GM21576 (cell line): ENCODE results near the gene PTN.
"Not testable (repeated sequence)": the region's sequence is repeated elsewhere in the genome, so short reads cannot be mapped to it uniquely, and the experiment has no call there.

Experiments used
- ATAC-seq: cut with Tn5 transposase; IDR thresholded peaks from one replicate; pipeline ENCODE4 v1.9.1; 2021; ENCODE audit warnings: mild to moderate bottlenecking, moderate library complexity; ENCODE audit not compliant: unreplicated experiment

The PTN gene

DNA sequence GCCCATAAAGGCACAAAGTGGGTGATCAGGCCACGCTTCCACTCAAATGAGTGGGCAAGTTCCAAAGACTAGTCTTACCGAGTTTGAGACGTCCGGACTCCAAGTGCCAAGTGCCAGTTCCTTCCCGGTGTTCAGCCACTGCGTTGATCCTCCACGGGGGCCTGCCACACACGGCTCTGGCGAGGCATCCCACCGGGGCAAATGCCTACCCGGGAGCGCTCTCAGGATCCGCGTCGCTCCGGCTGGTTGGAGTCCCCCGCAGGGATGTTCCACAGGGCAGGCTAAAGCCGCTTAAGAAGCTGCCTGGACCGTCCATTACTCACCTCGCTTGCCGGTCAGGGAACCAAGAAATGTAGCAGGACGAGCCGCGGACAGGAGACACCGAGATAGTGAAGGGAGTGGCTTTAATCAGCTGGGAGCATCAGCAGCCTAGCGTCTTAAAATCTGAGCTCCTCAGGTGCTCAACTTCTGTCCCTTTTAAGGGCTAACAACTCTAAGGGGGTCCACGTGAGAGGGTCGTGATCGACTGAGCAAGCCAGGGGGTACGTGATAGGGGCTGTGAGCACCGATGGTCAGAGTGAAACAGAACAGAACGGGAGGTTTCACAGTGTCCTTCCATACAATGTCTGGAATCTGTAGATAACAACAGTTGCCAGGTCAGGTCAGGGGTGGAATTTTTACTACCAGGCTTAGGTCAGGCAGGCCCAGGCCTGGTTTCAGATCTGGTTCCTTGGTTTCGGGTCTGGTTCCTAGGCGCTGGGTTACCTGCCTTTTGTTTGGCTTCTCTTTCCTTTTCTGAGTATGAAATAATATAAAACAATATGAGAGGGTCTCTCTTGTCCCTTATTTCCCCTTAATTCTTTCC lies 75.3 kb downstream of the PTN start:
- not testable (repeated sequence) for ATAC-seq

DNA sequence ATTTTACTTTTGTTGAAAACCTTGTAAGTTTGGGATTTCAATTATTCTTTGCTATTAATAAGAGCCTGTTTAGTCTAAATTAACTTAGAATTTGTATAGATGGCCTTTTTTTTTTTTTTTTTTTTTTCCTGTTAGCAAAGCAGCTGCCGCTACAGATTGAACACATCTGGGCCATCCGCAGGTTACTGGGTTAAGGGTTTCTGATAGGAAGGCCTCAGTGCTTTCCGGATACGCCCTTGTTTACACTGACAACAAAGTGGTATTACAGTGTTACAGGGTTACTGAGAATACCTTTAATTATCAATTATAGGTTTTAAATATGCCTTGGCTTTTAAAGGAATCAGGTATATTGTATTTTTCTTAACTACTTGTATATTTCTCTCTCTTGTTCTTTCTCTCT lies 76.8 kb downstream of the PTN start:
- no peak for ATAC-seq

DNA sequence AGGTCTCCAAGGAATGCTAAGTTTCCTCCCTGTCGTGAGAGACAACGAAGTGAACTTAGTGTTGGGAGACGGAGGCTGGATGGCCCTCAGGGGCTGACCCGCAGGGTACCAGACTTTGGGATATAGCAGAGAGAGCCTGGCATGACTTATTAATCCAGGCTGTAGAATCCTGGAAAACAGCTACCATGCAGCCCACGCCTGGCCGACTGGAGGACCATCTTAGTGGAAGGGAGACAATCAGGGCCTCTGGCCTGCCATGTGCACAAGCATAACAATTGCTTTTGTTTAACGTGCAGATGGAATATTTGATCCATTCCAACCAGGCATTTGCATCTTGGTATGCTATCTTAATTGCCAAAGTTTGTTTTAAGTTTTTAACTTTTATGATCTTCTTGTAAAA lies 78.1 kb downstream of the PTN start:
- ATAC-seq = not testable (repeated sequence)

DNA sequence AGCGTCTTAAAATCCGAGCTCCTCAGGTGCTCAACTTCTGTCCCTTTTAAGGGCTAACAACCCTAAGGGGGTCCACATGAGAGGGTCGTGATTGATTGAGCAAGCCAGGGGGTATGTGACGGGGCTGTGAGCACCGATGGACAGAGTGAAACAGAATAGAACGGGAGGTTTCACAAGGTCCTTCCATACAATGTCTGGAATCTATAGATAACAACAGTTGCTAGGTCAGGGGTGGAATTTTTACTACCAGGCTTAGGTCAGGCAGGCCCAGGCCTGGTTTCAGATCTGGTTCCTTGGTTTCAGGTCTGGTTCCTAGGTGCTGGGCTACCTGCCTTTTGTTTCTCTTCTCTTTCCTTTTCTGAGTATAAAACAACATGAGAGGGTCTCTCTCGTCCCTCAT lies 80.9 kb downstream of the PTN start:
- no peak for ATAC-seq

DNA sequence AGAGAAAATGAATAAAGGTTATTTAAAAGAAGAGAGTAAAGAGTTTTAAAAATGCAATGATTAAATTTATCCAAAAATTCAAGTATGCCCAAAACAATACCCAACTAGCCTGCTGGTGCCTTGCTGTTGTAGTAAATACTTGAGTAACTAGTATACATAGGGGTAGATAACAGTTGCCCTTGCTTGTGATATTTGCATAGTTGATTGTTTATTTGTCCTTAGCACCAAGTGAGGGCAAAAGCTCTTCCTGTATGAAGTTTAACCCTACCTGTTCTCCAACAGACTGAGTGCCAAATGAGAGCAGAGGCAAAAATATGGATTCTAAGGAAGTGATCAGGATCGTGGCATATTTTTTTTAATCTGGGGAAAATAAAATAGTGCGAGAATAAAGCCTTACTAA lies 85.0 kb downstream of the PTN start:
- ATAC-seq = no peak

DNA sequence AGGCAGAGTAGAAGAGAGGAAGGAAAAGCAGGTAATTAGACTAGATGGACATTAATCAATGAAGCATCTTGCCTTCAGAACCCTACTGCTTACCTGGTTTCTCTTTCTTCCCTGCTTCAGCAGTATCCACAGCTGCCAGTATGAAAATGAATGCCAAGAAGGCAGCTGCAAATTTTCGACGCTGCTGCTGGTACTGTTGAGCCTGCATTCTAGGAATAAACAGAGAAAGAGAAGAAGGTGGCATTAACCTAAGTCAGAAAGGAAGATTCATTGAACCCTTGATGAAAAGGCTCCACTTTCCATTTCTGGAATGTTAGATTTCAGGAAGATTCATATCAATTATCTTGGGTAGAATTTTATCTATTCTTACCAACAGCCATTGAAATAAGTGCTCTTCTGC lies 88.8 kb downstream of the PTN start:
- ATAC-seq = no peak

DNA sequence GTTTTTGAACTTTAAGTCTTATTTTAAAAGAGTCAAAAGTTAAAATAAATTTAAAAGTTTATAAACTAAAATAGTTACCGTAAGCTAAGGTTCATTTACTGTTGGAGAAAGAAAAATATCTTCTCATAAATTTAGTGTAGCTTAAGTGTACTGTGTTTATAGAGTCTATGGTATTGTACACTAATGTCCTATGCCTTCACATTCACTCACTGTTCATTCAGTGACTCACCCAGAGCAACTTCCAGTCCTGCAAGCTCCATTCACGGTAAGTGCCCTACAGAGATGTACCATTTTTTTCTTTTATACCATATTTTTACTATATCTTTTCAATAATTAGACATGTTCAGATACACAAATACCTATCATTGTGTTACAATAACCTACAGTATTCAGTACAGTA lies 97.6 kb downstream of the PTN start:
- ATAC-seq = no peak

DNA sequence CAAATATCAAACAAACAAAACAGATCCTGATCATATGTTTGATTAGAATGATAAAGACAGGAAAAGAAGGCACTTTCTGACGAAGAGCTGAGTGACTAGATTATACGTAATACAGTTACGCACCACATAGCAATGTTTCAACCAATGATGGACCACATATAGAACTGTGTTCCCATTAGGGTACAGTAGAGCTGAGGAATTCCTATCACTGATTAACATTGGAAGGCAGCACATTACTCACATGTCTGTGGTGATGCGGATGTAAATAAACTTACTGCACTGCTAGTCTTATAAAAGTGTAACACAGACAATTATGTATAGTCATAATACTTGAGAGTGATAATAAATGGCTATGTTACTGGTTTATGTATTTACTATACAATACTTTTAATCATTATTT lies 98.3 kb downstream of the PTN start:
- no peak for ATAC-seq

DNA sequence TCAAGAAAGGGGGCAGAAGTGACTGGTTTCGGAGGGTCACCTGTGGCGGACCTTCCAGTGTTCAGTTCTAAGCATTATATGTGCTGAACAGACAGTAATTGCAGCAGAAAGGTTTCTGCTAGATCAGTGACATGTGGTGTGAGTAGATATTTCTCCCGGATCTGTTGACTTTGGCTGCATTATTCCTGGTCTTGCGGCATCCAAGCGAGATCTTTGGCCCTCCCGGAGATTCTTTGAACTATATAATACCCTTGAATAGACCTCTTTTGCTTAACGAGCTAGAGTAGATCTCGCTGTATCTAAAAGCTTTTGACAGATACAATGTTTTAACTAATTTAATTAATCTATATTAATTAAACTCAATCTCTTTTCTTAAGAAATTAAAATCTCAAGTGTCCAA lies 99.8 kb downstream of the PTN start:
- ATAC-seq = no peak

DNA sequence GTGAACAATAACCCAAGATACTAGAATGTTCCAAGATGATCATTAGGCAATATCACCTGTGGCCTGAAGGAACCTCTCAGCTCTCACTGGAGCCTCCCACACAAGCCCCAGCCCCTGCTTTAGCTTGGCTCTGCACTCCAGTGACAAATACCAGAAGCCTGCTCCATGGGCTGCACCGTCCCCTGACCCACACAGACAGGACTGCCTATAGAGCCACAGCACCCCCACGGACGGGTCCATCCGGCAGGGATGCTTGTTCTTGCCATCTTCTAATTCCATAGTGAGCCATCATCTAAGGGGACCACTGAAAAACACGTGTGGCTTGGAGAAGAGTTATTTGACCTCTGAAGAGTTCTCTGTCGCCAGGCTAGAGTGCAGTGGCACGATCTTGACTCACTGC lies 100.9 kb downstream of the PTN start:
- ATAC-seq = no peak

DNA sequence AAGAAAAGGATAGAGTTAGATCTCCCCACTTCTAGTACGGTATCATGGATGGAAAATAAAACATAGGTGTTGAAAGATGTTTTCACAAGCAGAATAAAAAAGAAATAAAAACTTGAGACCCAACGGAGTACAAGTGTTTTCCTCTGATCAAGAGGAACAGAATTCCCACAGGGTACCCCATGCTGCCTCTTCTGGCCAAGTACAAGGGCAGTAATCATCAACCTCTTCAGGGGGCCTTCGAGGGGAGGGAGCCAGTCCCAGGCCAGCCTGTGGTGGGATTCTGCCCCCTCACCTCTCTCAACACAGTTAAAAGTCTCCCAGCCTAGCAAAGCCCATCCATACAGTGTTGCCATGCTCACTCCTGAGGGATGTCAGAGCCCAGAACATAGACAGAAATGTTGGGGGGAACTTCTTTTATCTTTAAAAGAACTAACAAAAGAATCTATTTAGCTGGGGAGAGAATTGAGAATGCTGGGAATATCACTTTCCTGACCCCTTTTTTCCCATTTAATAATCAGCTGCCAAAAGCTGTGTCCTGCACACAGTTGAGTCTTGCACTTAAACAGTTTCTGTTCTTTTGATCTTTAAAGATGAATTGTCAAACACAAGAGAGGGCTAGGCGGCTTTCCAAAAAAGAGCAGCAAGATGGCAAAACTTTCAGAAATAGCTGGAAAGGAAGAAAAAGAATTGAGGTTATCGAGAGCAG lies 101.7 kb downstream of the PTN start:
- ATAC-seq = no peak

DNA sequence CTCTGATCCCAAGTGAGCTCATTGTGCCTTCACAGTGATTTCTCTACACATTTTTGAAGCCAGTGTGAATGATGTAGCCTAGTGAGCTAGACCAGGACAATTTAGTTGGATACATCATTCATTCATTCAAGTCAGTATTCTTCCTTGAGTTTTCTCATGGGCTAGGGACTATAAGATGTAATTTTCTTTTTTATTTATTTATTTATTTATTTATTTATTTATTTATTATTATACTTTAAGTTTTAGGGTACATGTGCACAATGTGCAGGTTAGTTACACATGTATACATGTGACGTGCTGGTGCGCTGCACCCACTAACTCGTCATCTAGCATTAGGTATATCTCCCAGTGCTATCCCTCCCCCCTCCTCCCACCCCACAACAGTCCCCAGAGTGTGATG lies 104.3 kb downstream of the PTN start:
- ATAC-seq = not testable (repeated sequence)

DNA sequence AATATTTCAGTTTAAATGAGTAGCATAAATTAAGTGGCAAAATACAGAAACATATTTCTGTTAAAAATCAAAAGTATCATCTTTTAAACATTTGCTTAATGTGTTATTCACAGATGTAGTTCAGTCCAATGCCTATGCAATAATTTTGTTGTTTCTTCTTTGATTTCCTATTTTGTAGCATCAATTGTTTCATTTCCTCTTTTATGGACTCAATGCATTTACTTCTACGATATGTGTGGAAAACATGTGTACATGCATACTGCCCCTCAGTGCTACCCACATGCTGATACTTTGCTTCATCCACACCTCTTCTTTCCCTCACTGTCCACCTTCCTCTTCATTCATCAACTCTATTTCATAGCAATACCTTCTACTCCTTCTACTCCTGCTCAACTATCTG lies 108.1 kb downstream of the PTN start:
- ATAC-seq = no peak

DNA sequence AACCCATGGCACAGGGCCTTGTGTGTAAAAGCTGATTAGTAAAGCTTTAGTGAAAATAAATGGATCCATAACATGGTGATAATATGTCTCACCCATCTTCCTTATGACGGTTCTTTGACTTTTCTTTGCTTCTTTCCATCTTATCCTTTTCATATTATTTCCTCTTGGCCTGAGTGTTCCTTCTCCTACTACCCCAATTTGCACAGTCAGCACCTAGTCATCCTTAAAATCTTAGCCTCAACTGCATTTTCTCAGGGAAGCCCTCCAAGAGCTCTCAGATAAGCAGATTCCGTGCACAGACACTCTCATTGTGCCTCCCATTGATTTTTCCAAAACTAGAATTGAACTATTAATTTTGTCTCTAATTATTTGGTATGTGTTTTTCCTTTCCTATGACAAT lies 112.4 kb downstream of the PTN start:
- ATAC-seq = no peak

DNA sequence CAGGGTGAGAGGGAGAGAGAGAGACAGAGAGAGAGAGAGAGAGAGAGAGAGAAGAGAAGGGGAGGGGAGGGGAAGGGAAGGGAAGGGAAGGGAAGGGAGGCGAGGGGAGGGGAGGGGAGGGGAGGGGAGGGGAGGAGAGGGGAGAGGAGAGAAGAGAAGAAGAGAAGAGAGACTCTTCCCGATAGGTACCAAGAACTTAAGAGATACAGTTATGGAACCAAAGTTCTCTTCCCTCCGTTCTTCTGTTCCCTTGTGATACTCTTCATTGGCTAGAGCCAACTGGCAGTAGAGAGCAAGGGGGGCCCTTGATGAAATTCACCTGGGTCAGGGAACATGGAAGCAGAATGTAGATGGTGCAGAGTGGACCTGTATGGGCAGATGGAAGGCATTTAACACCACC lies 122.1 kb downstream of the PTN start:
- ATAC-seq = no peak

DNA sequence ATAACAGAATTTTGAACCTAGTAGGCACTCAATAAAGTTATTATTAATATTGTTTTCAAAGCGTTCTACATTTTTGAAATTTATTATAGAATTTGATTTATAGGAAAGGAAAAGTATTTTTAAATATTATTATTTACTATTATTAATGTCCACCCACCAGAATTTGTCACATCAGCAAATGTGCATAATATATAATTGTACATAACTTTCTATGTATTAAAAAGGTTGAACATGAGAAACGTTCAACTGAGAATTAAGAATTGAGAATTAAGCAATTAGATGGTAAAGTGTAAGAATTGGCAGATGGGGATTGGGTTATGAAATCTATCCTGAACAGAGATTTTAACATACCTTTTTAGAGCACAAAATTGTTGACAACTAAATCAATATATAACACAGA lies 129.8 kb downstream of the PTN start:
- ATAC-seq = no peak

DNA sequence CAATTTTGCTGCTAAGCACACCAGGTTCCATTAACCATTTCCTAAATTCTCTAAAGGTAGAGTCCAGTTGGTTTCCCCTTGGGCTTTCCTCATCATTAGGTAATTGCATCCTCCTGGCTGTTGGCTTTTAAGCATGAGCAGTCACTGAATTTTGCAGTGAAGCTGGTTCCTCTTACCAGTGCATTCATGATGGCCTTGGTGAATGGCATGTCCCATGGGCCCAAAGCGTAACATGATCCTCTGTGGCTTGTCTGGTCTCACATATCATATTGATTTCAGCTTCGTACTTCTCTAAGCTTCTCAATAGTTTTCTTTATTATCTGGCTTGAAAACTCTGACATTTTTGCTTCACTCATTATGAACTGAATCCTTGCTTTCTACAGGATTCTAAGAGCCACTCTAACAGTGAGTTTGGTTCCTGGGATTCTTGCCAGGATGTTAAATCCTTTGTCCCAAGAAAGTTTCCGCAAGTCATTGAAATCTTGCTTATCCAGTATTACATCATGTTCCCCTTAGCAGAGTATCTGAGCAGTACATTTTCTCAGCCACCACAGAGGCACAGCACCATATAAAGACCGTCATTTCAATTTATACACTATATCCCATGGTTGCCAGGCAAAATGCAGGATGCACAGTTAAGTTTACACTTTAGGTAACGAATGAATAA lies 134.2 kb downstream of the PTN start:
- no peak for ATAC-seq

DNA sequence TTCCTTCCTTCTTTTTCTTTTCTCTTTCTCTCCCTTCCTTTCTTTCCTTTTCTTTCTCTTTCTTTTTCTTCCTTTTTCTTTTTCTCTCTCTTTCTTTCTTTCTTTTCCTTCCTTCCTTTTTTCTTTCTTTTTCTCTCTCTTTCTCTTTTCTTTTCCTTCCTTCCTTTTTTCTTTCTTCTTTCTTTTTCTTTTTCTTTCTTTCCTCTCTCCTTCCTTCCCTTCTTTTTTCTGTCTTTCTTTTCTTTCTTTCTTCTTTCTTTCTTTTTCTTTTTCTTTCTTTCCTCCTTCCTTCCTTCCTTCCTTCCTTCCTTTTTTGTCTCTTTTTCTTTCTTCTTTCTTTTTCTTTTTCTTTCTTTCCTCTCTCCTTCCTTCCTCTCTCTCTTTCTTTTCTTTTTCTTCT lies 136.8 kb downstream of the PTN start:
- no peak for ATAC-seq

DNA sequence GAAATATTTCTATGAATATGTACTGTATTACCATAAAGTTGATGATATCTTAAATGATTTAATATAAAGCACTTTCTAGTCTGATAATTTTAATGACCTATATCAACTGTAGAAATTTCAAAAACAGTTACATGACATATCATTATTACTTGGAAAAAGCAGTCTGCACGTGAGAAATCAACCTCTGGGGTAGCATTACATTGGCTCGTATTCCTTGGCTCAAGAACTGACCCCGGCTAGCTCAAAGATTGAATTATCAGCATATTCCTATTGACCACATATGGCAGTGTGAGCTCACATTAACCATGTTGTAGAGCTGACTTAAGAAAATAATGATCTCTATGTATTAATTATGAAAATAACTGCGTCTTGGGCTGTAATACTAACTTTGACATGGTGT lies 139.3 kb downstream of the PTN start:
- ATAC-seq = no peak

DNA sequence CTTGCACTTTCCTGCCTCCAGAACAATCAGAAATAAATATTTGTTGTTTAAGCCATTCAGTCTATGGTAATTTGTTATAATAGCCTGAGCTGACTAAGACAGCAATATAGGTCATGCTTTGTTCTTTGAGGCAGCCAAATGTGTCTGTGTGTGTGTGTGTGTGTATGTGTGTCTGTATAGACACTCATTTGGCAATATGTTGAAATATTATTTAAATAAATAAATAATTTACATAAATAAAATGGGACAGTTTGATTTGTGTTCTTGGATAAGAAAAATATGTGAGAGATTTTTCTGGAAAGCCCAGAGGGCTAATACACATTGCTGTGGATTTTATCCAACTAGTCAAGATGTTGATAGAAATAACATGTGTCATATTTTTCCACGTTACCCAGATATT lies 140.2 kb downstream of the PTN start:
- ATAC-seq = no peak

DNA sequence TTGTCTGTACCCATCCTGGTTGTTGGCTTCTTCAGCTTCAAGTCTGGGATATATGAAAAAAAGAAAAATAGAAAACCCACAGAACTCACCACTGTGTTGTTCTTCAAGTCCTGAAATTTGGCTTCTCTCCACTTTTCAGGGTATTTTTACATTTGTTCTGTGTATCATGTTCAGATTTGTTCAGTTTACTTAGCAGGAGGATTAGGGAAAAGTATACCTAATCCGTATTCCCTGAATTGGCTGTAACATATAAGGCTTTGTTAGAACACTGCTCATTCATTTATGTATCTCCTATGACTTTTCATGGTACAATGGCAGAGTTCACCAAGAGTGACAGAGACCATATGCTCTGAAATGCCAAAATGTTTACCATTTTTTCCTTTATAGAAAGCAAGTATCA lies 146.9 kb downstream of the PTN start:
- ATAC-seq = no peak

DNA sequence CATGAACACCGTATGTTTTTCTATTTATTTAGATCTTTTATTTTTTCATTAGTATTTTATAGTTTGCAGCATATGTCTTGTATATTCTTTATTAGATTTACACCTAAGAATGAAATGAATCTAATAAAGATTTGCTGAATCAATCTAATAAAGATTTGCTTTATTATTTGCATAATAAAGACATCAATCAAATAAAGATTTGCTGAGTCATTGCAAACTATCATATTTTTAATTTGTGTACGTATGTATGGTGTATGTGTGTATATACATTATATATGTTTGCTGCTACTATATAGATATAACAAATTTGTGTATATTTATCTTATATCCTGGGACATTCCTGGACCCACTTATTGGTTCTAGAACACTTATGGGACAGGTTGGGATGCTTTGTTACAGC lies 147.5 kb downstream of the PTN start:
- ATAC-seq = no peak
